Liver (tissue), 9 donors: Measurements from ENCODE around the gene DHRS3. TPM values are rescaled to one million over a fixed set of nuclear protein-coding genes. Genes with fewer than 3 reads are reported as not detected.

Source experiments
- DNase-seq: peaks from one replicate; pipeline ENCODE4 v3.0.0-alpha.2; 2017; ENCODE audit warnings: low spot score
- H3K27ac ChIP-seq, 2 donors: one replicate each; pipeline ENCODE4 v1.7.0; 2013; ENCODE audit warnings: inconsistent platforms in 2 of 2, low read length in 2 of 2, control low read depth in 1 of 2, low read depth in 1 of 2, mild to moderate bottlenecking in 1 of 2
- H3K27me3 ChIP-seq, 4 donors: one replicate each; pipeline versions ENCODE4 v1.6.1 to v1.7.0; 2013; ENCODE audit warnings: low read length in 3 of 4, inconsistent platforms in 1 of 4, mild to moderate bottlenecking in 1 of 4, moderate library complexity in 1 of 4; ENCODE audit not compliant: control insufficient read depth in 4 of 4, insufficient read depth in 4 of 4
- H3K36me3 ChIP-seq, 4 donors: one replicate each; pipeline versions ENCODE4 v1.6.1 to v1.7.0; 2013; ENCODE audit warnings: low read length in 3 of 4, mild to moderate bottlenecking in 3 of 4, low read depth in 1 of 4, moderate library complexity in 1 of 4; ENCODE audit not compliant: control insufficient read depth in 4 of 4, insufficient read depth in 3 of 4
- H3K4me1 ChIP-seq, 4 donors: one replicate each; pipeline versions ENCODE4 v1.6.1 to v1.7.0; 2013; ENCODE audit warnings: low read length in 3 of 4, mild to moderate bottlenecking in 3 of 4, moderate library complexity in 1 of 4; ENCODE audit not compliant: control insufficient read depth in 4 of 4, insufficient read depth in 4 of 4
- H3K4me3 ChIP-seq, 3 donors: one replicate each; pipeline versions ENCODE4 v1.6.1 to v1.7.0; 2013; ENCODE audit warnings: low read length in 3 of 3, control low read depth in 1 of 3, low read depth in 1 of 3, mild to moderate bottlenecking in 1 of 3
- H3K9ac ChIP-seq, 2 donors: one replicate each; pipeline ENCODE4 v1.7.0; 2013; ENCODE audit warnings: low read length in 2 of 2, mild to moderate bottlenecking in 2 of 2, moderate library complexity in 2 of 2, control low read depth in 1 of 2, low read depth in 1 of 2
- H3K9me3 ChIP-seq, 4 donors: one replicate each; pipeline versions ENCODE4 v1.6.1 to v1.7.0; 2013; ENCODE audit warnings: low read length in 3 of 4; ENCODE audit not compliant: control insufficient read depth in 4 of 4
- EGR1 ChIP-seq, 2 donors: IDR thresholded peaks; 2 replicates each; pipeline ENCODE4 v1.6.1; 2016 to 2018; ENCODE audit warnings: antibody characterized with exemption in 2 of 2, low read depth in 2 of 2
- FOXA1 ChIP-seq: IDR thresholded peaks from 2 replicates; pipeline ENCODE4 v1.6.1; 2016; ENCODE audit warnings: antibody characterized with exemption
- FOXA2 ChIP-seq: IDR thresholded peaks from 2 replicates; pipeline ENCODE4 v1.6.1; 2016; ENCODE audit warnings: antibody characterized with exemption
- GABPA ChIP-seq, 2 donors: IDR thresholded peaks in 1 of 2; conservative IDR thresholded peaks in 1 of 2; 2 replicates each; pipeline ENCODE4 v1.6.1; 2016; ENCODE audit warnings: antibody characterized with exemption in 2 of 2, mild to moderate bottlenecking in 1 of 2, moderate library complexity in 1 of 2
- HNF4A ChIP-seq, 2 donors: conservative IDR thresholded peaks; 2 replicates each; pipeline ENCODE4 v1.6.1; 2016; ENCODE audit warnings: antibody characterized with exemption in 2 of 2, mild to moderate bottlenecking in 2 of 2
- HNF4G ChIP-seq: IDR thresholded peaks from 2 replicates; pipeline ENCODE4 v1.6.1; 2016; ENCODE audit warnings: antibody characterized with exemption
- JUND ChIP-seq, 2 donors: IDR thresholded peaks; 2 replicates each; pipeline ENCODE4 v1.6.1; 2016; ENCODE audit warnings: antibody characterized with exemption in 2 of 2
- NR2F2 ChIP-seq: IDR thresholded peaks from 2 replicates; pipeline ENCODE4 v1.6.1; 2016; ENCODE audit warnings: antibody characterized with exemption
- RAD21 ChIP-seq, 2 donors: IDR thresholded peaks; 2 replicates each; pipeline ENCODE4 v1.6.1; 2016; ENCODE audit warnings: antibody characterized with exemption in 2 of 2, mild to moderate bottlenecking in 2 of 2
- RXRA ChIP-seq, 2 donors: IDR thresholded peaks; 2 replicates each; pipeline ENCODE4 v1.6.1; 2017 to 2018; ENCODE audit warnings: antibody characterized with exemption in 2 of 2, mild to moderate bottlenecking in 1 of 2
- SP1 ChIP-seq: IDR thresholded peaks from 2 replicates; pipeline ENCODE4 v1.6.1; 2018; ENCODE audit warnings: antibody characterized with exemption, mild to moderate bottlenecking
- TAF1 ChIP-seq: conservative IDR thresholded peaks from 2 replicates; pipeline ENCODE4 v1.6.1; 2016; ENCODE audit warnings: antibody characterized with exemption, mild to moderate bottlenecking
- WGBS: extraction: QIAGEN DNeasy Blood & Tissue Kit; methylation state at CpG from one replicate; pipeline ENCODE4 v1.1.7; 2013; 5-methylcytosine and 5-hydroxymethylcytosine counted together
- polyA plus RNA-seq, 2 donors: library from polyadenylated mRNA; stranded (reverse) in 1 of 2; unstranded in 1 of 2; fragments of 200-250 nt in 1 of 2; fragments of >200 nt in 1 of 2; fragmentation: Nextera tagmentation in 1 of 2; extraction: Ambion mirVana in 1 of 2; gene quantifications; one replicate each; pipeline versions ENCODE4 v1.2.1 to v1.2.3, GENCODE V29; 2013 to 2015
- total RNA-seq, 2 donors: library from RNA; depleted of rRNA; stranded (reverse); fragments of >200 nt; gene quantifications; one replicate each; pipeline ENCODE4 v1.2.3, GENCODE V29; 2014
- TF ChIP-seq, protein P1 (sequence below): IDR thresholded peaks from 2 replicates; pipeline ENCODE4 v1.6.1; 2016; ENCODE audit warnings: antibody characterized with exemption
- TF ChIP-seq, protein P2 (sequence below): IDR thresholded peaks from 2 replicates; pipeline ENCODE4 v1.6.1; 2016; ENCODE audit warnings: antibody characterized with exemption
- TF ChIP-seq, protein P3 (sequence below): IDR thresholded peaks from 2 replicates; pipeline ENCODE4 v1.6.1; 2016; ENCODE audit warnings: antibody characterized with exemption, mild to moderate bottlenecking
- TF ChIP-seq, protein P4 (sequence below): IDR thresholded peaks from 2 replicates; pipeline ENCODE4 v1.6.1; 2016; ENCODE audit warnings: antibody characterized with exemption
- donor health status: healthy.
- donor health status: healthy.
- donor health status: healthy.
- donor health status: healthy.
- donor health status: healthy.

Gene DHRS3
- total and polyA plus RNA-seq, 4 donors: 62.6 to 185 (median 158) TPM

DNA sequence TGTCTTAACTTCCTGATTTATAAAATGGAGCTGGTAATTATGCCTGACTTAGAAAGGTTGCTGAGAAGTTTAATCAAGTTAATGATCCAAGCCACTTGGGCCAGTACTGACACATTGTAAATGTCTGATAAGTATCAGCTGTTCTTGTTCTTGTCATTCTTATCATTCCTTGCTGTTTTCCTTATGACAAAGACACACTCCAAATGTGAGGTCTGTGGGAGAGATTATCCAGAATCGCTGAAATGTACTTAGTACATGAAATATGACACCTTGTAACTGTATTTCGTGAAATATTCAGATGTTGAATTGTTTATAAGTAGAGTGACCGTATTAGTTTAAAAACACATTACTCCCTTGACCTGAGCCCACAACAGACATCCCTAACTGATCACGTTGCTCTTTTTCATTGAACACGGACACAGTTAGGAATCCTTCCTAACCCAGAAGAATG is 32.0 kb upstream of the DHRS3 start:
- 85% methylated on average over 5 of the region's 5 CpGs for WGBS
- H3K27me3 ChIP-seq: no peaks in the 10 kb centered on the region
- no peak for DNase-seq

DNA sequence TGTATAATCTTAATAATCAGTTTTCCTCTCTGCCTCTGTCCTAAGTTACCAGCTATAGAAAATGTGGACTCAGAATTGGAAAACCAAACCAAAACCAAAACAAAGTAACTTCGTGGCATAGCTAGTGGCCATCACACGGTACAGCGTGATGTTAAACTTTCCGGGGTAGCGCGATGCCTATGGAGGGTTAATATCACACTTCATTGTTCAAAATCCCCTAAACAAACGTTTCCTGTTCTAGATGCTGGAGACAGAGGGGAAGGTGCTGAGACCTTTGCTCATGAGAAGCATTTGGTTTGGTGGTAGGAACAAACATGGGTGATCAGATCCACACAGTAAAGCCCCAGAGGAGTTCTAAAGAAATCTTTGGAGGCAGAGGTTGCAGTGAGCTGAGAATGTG is 30.7 kb upstream of the DHRS3 start:
- Histone ChIP-seq H3K36me3 (no peaks in the 10 kb centered on the region), H3K4me3 (no peak overlapping the region), H3K27me3 (peaks cover 0 to 3% (median 0%) of the 10 kb centered on the region in 4 donors), H3K9ac (no peak overlapping the region), H3K27ac (no peak overlapping the region), H3K4me1 (no peaks in the 10 kb centered on the region), H3K9me3 (no peaks in the 10 kb centered on the region)
- WGBS: 80% methylated on average over 7 of the region's 7 CpGs
- DNase-seq: no peak
- TF ChIP-seq FOXA2 (no peak), RAD21 (IDR thresholded peaks at IDR 0.05) (no peak), SP1 (no peak), NR2F2 (no peak), JUND (IDR thresholded peaks at IDR 0.05) (no peak), GABPA (IDR thresholded peaks at IDR 0.05 in 1 of 2, conservative IDR thresholded peaks at IDR 0.05 in 1 of 2) (no peak), HNF4G (no peak), HNF4A (conservative IDR thresholded peaks at IDR 0.05) (no peak), RXRA (IDR thresholded peaks at IDR 0.05) (no peak), FOXA1 (no peak)
- TF ChIP-seq, protein P1, sequence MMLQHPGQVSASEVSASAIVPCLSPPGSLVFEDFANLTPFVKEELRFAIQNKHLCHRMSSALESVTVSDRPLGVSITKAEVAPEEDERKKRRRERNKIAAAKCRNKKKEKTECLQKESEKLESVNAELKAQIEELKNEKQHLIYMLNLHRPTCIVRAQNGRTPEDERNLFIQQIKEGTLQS: no peak
- TF ChIP-seq, protein P2, sequence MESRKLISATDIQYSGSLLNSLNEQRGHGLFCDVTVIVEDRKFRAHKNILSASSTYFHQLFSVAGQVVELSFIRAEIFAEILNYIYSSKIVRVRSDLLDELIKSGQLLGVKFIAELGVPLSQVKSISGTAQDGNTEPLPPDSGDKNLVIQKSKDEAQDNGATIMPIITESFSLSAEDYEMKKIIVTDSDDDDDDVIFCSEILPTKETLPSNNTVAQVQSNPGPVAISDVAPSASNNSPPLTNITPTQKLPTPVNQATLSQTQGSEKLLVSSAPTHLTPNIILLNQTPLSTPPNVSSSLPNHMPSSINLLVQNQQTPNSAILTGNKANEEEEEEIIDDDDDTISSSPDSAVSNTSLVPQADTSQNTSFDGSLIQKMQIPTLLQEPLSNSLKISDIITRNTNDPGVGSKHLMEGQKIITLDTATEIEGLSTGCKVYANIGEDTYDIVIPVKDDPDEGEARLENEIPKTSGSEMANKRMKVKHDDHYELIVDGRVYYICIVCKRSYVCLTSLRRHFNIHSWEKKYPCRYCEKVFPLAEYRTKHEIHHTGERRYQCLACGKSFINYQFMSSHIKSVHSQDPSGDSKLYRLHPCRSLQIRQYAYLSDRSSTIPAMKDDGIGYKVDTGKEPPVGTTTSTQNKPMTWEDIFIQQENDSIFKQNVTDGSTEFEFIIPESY: no peak
- TF ChIP-seq, protein P3, sequence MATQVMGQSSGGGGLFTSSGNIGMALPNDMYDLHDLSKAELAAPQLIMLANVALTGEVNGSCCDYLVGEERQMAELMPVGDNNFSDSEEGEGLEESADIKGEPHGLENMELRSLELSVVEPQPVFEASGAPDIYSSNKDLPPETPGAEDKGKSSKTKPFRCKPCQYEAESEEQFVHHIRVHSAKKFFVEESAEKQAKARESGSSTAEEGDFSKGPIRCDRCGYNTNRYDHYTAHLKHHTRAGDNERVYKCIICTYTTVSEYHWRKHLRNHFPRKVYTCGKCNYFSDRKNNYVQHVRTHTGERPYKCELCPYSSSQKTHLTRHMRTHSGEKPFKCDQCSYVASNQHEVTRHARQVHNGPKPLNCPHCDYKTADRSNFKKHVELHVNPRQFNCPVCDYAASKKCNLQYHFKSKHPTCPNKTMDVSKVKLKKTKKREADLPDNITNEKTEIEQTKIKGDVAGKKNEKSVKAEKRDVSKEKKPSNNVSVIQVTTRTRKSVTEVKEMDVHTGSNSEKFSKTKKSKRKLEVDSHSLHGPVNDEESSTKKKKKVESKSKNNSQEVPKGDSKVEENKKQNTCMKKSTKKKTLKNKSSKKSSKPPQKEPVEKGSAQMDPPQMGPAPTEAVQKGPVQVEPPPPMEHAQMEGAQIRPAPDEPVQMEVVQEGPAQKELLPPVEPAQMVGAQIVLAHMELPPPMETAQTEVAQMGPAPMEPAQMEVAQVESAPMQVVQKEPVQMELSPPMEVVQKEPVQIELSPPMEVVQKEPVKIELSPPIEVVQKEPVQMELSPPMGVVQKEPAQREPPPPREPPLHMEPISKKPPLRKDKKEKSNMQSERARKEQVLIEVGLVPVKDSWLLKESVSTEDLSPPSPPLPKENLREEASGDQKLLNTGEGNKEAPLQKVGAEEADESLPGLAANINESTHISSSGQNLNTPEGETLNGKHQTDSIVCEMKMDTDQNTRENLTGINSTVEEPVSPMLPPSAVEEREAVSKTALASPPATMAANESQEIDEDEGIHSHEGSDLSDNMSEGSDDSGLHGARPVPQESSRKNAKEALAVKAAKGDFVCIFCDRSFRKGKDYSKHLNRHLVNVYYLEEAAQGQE: no peak

More for the DNA sequence above, 32.0 kb upstream of the DHRS3 start:
- no peak overlapping the region for H3K27ac ChIP-seq
- H3K4me1 ChIP-seq: no peaks in the 10 kb centered on the region
- no peaks in the 10 kb centered on the region for H3K9me3 ChIP-seq
- TF ChIP-seq, protein P3: no peak
- TF ChIP-seq, protein P2: no peak
- TF ChIP-seq GABPA (IDR thresholded peaks at IDR 0.05 in 1 of 2, conservative IDR thresholded peaks at IDR 0.05 in 1 of 2): no peak
- TF ChIP-seq NR2F2: no peak
- TF ChIP-seq, protein P1: no peak
- no peak for TF ChIP-seq FOXA1
- no peak for TF ChIP-seq HNF4A (conservative IDR thresholded peaks at IDR 0.05)
- no peak for TF ChIP-seq FOXA2
- TF ChIP-seq EGR1 (IDR thresholded peaks at IDR 0.05; ENCODE audit: low read depth in 2 of 2): no peak
- TF ChIP-seq TAF1: no peak
- TF ChIP-seq, protein P4, sequence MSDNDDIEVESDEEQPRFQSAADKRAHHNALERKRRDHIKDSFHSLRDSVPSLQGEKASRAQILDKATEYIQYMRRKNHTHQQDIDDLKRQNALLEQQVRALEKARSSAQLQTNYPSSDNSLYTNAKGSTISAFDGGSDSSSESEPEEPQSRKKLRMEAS: no peak
- TF ChIP-seq RXRA (IDR thresholded peaks at IDR 0.05): no peak
- TF ChIP-seq JUND (IDR thresholded peaks at IDR 0.05): no peak
- no peaks in the 10 kb centered on the region for H3K36me3 ChIP-seq
- no peak overlapping the region for H3K4me3 ChIP-seq
- no peak overlapping the region for H3K9ac ChIP-seq
